VCaP (cell line): ENCODE measurements around the gene KRTAP1-3.
"Not testable (repeated sequence)": the region's sequence is repeated elsewhere in the genome, so short reads cannot be mapped to it uniquely, and the experiment has no call there.

Experiments
- H3K27ac ChIP-seq: fragments of 450-650 bp; 2 replicates; pipeline ENCODE4 v1.5.1; 2017
- TF ChIP-seq, protein P1 (sequence below): fragments of 450-650 bp; conservative IDR thresholded peaks from 2 replicates; pipeline ENCODE4 v1.5.1; 2017; ENCODE audit warnings: mild to moderate bottlenecking, moderate library complexity

The KRTAP1-3 gene

DNA sequence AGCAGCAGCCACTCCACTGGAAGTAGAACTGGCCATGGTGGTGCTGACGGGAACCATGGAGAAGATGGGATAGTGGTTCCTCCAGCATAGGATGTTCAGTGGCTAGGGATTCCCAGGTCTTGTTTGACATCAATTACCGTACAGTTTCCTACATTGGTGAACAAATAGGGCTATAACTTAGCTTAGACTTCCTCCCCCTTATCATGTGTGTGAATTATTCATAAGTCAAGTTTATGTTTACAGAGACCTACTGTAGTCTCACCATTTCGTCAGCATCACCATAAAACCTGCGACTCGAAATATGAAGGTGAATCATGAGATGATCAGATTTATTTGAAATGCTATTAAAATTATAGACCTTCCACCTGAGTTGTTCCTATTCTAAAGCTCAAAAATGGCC lies 24.1 kb upstream of the KRTAP1-3 start:
- TF ChIP-seq, protein P1, sequence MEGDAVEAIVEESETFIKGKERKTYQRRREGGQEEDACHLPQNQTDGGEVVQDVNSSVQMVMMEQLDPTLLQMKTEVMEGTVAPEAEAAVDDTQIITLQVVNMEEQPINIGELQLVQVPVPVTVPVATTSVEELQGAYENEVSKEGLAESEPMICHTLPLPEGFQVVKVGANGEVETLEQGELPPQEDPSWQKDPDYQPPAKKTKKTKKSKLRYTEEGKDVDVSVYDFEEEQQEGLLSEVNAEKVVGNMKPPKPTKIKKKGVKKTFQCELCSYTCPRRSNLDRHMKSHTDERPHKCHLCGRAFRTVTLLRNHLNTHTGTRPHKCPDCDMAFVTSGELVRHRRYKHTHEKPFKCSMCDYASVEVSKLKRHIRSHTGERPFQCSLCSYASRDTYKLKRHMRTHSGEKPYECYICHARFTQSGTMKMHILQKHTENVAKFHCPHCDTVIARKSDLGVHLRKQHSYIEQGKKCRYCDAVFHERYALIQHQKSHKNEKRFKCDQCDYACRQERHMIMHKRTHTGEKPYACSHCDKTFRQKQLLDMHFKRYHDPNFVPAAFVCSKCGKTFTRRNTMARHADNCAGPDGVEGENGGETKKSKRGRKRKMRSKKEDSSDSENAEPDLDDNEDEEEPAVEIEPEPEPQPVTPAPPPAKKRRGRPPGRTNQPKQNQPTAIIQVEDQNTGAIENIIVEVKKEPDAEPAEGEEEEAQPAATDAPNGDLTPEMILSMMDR, result no peak
- no peak overlapping the region for H3K27ac ChIP-seq

DNA sequence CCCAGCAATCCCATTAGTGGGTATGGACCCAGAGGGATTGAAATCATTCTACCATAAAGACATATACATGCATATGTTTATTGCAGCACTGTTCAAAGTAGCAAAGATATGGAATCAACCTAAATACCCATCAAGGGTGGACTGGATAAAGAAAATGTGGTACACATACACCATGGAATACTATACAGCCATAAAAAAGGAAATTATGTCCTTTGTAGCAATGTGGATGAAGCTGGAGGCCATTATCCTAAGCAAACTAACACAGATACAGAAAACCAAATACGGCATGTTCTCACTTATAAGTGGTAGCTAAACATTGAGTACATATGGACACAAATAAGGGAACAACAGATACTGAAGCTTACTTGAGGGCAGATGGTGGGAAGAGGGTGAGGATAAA lies 22.9 kb upstream of the KRTAP1-3 start:
- H3K27ac ChIP-seq, result no peak overlapping the region
- TF ChIP-seq, protein P1, result no peak

DNA sequence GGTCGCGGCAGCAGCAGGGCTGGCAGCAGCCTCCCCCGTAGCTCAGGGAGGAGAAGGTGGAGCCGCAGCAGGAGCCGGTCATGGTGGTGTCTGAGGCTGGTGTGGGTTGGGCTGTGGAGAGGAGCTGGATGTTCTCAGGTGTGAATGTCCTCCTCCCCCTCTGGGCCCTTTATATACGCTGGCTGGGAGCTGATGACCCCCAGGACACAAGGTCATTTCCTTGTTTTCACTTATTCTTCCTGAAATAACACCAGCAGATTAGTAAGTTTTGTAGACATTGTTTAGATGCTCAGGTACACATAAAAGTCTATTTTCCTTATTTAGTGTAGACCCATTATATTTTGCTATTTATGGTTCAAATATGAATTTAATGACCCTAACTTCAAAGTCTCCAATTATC lies 20.5 kb upstream of the KRTAP1-3 start, which contains the start of gene KRTAP2-2:
TSS of gene KRTAP2-2 (minus strand) at position 101 of the 400 bp plus-strand sequence. CDS start at position 82, 19 bp downstream.
- not testable (repeated sequence) for H3K27ac ChIP-seq

DNA sequence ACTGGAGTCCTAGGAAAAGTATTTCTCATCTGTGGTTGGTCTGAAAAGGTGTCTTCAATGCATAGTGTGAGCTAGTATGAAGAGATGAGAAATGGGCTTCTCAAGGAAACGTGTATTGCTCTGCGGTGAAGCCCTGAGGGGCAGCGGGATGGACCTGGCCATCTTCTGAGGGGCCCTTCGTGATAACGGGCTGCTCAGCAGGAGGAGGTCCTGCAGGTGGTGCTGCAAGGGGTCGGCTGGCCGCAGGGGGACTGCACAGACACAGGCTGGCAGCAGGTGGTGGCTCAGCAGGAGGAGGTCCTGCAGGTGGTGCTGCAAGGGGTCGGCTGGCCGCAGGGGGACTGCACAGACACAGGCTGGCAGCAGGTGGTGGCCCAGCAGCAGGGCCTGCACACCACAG lies 19.9 kb upstream of the KRTAP1-3 start:
- H3K27ac ChIP-seq, result not testable (repeated sequence)

DNA sequence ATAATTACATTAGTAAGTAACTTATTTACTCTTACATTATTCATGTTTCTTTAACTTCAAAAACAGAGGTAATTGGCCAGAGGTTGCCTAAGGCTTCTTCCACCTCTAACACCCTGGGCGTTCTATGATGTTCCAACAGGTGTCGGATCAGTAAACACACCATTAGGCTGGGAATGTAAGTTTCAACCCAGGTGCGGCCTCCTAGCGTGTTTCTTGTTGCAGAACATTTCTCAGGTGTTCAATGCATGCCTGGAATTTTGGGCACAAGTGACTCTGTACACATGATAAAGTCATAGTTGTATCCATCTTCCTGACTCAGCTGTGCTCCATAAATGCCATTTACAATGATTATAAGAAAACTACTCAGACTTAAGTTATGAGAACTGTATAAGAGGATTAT lies 19.4 kb upstream of the KRTAP1-3 start:
- TF ChIP-seq, protein P1, result no peak
- H3K27ac ChIP-seq, result no peak overlapping the region

DNA sequence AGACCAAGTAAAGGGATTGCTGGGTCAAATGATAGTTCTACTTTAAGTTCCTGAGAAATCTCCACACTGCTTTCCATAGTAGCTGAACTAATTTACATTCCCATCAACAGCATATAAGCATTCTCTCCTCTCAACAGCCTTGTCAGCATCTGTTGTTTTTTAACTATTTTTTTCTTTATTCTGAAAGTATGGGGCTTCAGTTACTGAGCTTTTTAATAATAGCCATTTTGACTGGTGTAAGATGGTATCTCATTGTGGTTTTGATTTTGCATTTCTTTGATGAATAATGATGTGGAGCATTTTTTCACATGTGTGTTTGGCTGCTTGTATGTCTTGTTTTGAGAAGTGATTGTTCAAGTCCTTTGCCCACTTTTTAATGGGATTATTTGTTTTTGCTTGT lies 17.9 kb upstream of the KRTAP1-3 start:
- TF ChIP-seq, protein P1, result no peak

DNA sequence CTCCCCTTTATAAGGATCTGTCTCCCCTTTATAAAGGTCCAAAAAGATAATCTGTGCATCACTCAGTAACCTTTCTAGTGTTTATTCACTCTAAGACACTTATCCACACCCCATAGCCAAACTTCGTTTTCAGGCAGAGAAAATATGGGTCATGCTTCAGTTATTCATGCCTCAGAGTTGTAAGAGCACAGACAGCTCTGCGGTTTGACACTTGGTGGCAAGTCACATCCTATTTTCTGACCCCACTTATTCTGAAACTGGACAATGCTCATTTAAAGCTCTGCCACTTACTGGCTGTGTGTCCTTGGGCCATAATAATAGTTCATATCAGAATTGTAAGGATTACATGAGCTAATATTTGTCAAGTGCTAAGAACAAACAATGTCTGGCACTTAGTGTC lies 14.4 kb upstream of the KRTAP1-3 start:
- TF ChIP-seq, protein P1, result no peak
- no peak overlapping the region for H3K27ac ChIP-seq

More for the DNA sequence above, 17.9 kb upstream of the KRTAP1-3 start:
- no peak overlapping the region for H3K27ac ChIP-seq

DNA sequence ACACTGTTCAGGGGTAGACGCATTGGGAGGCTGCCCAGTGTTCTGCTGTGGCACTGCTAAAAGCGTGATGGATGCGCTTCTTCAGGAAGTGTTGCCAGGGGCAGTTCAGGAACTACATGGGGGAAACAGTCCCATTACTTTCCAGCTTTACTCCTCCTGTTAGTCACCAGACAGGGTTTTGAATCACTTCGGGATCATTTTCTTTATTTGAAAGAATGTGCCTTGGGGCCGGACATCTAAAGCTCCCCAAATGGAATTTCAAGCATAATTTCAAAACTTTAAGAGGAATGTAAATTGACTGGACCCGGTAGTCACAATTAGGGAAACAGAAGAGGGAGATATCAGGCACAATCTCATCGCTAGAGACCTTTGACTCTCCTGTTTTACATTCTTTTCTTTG lies 13.8 kb upstream of the KRTAP1-3 start:
- no peak overlapping the region for H3K27ac ChIP-seq
- TF ChIP-seq, protein P1, result no peak

DNA sequence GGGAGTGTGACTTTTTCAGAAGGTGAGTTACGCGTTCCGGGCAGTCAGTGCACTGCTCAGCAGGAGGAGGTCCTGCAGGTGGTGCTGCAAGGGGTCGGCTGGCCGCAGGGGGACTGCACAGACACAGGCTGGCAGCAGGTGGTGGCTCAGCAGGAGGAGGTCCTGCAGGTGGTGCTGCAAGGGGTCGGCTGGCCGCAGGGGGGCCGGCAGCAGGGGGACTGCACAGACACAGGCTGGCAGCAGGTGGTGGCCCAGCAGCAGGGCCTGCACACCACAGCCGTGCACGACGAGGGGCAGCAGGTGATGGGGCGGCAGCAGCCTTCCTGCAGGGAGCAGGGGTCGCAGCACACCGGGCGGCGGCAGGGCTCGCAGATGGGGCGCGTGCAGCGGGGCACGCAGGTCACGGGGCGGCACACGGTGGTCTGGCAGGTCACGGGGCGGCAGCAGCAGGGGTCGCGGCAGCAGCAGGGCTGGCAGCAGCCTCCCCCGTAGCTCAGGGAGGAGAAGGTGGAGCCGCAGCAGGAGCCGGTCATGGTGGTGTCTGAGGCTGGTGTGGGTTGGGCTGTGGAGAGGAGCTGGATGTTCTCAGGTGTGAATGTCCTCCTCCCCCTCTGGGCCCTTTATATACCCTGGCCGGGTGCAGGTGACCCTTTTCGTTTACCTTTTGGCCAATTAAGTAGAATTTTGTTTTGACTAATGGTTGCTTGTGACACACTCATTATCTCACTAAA lies 12.2 kb upstream of the KRTAP1-3 start, which contains the start of gene KRTAP2-1:
TSS of gene KRTAP2-1 (minus strand) at position 582 of the 731 bp plus-strand sequence. CDS start at position 533, 49 bp downstream.
- H3K27ac ChIP-seq, result not testable (repeated sequence)
